ENCODE measurements around the gene CCR6. TPM values are rescaled to one million over a fixed set of nuclear protein-coding genes. Genes with fewer than 3 reads are reported as not detected.

Gene CCR6
- total and polyA plus RNA-seq, 2 of the 8 experiments (the other 6 are each of a cell fraction or from before 2014, with no cell fraction given), result 0.06 TPM; not detected in 1

GRCh38 chr6:167096991-167097390, 25.9 kb upstream of the CCR6 start (continued):
- TF ChIP-seq CHD7 (IDR thresholded peaks at IDR 0.05; ENCODE audit: insufficient replicate concordance, low read length), result no peak
- no peak for TF ChIP-seq ASH2L (IDR thresholded peaks at IDR 0.05; ENCODE audit: low read length)
- no peak for TF ChIP-seq EZH2 (IDR thresholded peaks at IDR 0.05; ENCODE audit: low read depth, low read length, severe bottlenecking)

Measured in H1 (cell line).